Peyer's patch (tissue), 4 donors: Measurements from ENCODE around the gene CLSTN1.

ENCODE experiments used
- POLR2A ChIP-seq, 2 donors: fragments of 450-650 bp; IDR thresholded peaks; one replicate each; pipeline ENCODE4 v1.5.1; 2017; ENCODE audit warnings: antibody characterized with exemption in 2 of 2, mild to moderate bottlenecking in 2 of 2, moderate library complexity in 2 of 2
- TF ChIP-seq, protein P1 (sequence below), 6 experiments: fragments of 450-650 bp in 4 of 6; fragments of 200-600 bp in 2 of 6; sonication (generic) in 1 of 6; IDR thresholded peaks; one replicate each; pipeline ENCODE4 v1.5.1; 2017 to 2019; ENCODE audit warnings: antibody characterized with exemption in 6 of 6, mild to moderate bottlenecking in 3 of 6, moderate library complexity in 1 of 6

DNA sequence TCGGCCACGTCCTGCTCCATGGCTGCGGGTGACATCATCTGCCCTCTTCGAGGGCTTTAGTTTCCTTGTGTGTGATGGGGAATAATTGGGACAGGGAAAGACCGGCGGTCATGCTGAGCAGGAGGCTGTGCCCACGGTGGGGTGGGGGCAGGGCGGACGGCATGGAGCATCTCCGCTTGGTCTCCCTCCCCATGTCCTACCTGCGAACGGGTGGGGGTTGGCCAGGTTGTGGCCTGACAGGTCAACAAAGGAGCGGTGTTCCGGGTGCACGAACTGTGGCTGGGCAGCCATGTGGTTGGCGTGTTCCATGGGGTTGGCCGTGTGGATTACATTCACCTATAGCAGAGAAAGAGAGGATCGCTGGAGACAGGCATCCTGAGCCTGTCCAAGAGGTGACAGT, 92.2 kb downstream of the CLSTN1 start:
- TF ChIP-seq, protein P1, sequence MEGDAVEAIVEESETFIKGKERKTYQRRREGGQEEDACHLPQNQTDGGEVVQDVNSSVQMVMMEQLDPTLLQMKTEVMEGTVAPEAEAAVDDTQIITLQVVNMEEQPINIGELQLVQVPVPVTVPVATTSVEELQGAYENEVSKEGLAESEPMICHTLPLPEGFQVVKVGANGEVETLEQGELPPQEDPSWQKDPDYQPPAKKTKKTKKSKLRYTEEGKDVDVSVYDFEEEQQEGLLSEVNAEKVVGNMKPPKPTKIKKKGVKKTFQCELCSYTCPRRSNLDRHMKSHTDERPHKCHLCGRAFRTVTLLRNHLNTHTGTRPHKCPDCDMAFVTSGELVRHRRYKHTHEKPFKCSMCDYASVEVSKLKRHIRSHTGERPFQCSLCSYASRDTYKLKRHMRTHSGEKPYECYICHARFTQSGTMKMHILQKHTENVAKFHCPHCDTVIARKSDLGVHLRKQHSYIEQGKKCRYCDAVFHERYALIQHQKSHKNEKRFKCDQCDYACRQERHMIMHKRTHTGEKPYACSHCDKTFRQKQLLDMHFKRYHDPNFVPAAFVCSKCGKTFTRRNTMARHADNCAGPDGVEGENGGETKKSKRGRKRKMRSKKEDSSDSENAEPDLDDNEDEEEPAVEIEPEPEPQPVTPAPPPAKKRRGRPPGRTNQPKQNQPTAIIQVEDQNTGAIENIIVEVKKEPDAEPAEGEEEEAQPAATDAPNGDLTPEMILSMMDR (IDR thresholded peaks at IDR 0.05): no peak
- no peak for TF ChIP-seq POLR2A (IDR thresholded peaks at IDR 0.05)
